CD4-positive, alpha-beta memory T cell (primary cell): ENCODE results near the gene IL6ST. TPM values are rescaled to one million over a fixed set of nuclear protein-coding genes. Genes with fewer than 3 reads are reported as not detected.
"Not testable (repeated sequence)": the region's sequence is repeated elsewhere in the genome, so short reads cannot be mapped to it uniquely, and the experiment has no call there.

Experiments
- CTCF ChIA-PET: fragments of 350-600 bp; sonication (Branson Sonifier 250); formaldehyde crosslinking; loops from one replicate; lab custom pipeline; 2021; ENCODE audit warnings: inconsistent platforms; ENCODE audit not compliant: partially characterized antibody; lab: Charles Lee
- POLR2A ChIA-PET: fragments of 350-600 bp; sonication (Branson Sonifier 250); formaldehyde crosslinking; loops from one replicate; lab custom pipeline; 2021; ENCODE audit not compliant: partially characterized antibody; lab: Charles Lee
- DNase-seq, 5 donors: peaks; one replicate each; pipeline versions ENCODE4 v3.0.0 to v3.0.0-alpha.2; 2020 to 2022; ENCODE audit warnings: mixed read lengths in 1 of 5
- H3K27ac ChIP-seq: one replicate; pipeline ENCODE4 v1.7.0; 2013; ENCODE audit warnings: low read depth, low read length
- H3K27me3 ChIP-seq: 2 replicates; pipeline ENCODE4 v1.7.0; 2013; ENCODE audit warnings: mild to moderate bottlenecking, low read length, moderate library complexity; ENCODE audit not compliant: insufficient read depth
- H3K36me3 ChIP-seq: 2 replicates; pipeline ENCODE4 v1.7.0; 2013; ENCODE audit warnings: mild to moderate bottlenecking, low read length, moderate library complexity; ENCODE audit not compliant: insufficient read depth
- H3K4me1 ChIP-seq: 2 replicates; pipeline ENCODE4 v1.7.0; 2013; ENCODE audit warnings: mild to moderate bottlenecking, low read length, moderate library complexity; ENCODE audit not compliant: insufficient read depth
- H3K4me3 ChIP-seq, 2 donors: one replicate each; pipeline ENCODE4 v1.7.0; 2013; ENCODE audit warnings: low read length in 2 of 2, mild to moderate bottlenecking in 1 of 2
- H3K9me3 ChIP-seq, 2 donors: one replicate each; pipeline ENCODE4 v1.7.0; 2013; ENCODE audit warnings: low read length in 2 of 2, control low read depth in 1 of 2; ENCODE audit not compliant: control insufficient read depth in 1 of 2
- H3K27ac Mint-ChIP-seq, 7 donors: one replicate each; pipeline ENCODE4 v1.8.0; 2020 to 2021; ENCODE audit warnings: mixed read lengths in 7 of 7, mild to moderate bottlenecking in 6 of 7, inconsistent platforms in 3 of 7, moderate library complexity in 3 of 7
- H3K27me3 Mint-ChIP-seq, 2 donors: one replicate each; pipeline ENCODE4 v1.8.0; 2020 to 2021; ENCODE audit warnings: mixed read lengths in 2 of 2
- H3K36me3 Mint-ChIP-seq, 2 donors: one replicate each; pipeline ENCODE4 v1.8.0; 2020 to 2021; ENCODE audit warnings: mixed read lengths in 2 of 2, inconsistent platforms in 1 of 2, mild to moderate bottlenecking in 1 of 2
- H3K4me1 Mint-ChIP-seq, 4 donors: one replicate each; pipeline ENCODE4 v1.8.0; 2020 to 2021; ENCODE audit warnings: mixed read lengths in 4 of 4, mild to moderate bottlenecking in 1 of 4
- H3K4me3 Mint-ChIP-seq, 8 donors: one replicate each; pipeline ENCODE4 v1.8.0; 2020 to 2021; ENCODE audit warnings: mixed read lengths in 8 of 8, mild to moderate bottlenecking in 7 of 8, moderate library complexity in 6 of 8, inconsistent platforms in 3 of 8
- H3K9me3 Mint-ChIP-seq, 8 donors: one replicate each; pipeline ENCODE4 v1.8.0; 2020 to 2021; ENCODE audit warnings: mixed read lengths in 8 of 8, mild to moderate bottlenecking in 5 of 8, inconsistent platforms in 3 of 8, moderate library complexity in 1 of 8
- intact Hi-C: fragments of 100-400 bp; cut with micrococcal nuclease; formaldehyde crosslinking; loops from one replicate; pipeline ENCODE4 v1.15.1; 2023
- polyA plus RNA-seq, 2 donors: library from polyadenylated mRNA; unstranded; fragments of 300-500 nt; fragmentation: Illumina TruSeq; gene quantifications; one replicate each; pipeline ENCODE4 v1.2.3, GENCODE V29; 2021
- total RNA-seq, 2 experiments: library from RNA; stranded (reverse); gene quantifications; one replicate each; pipeline ENCODE4 v1.2.3, GENCODE V29; 2021

IL6ST gene
- total and polyA plus RNA-seq, 4 experiments from 2014 or later = 26.3 to 180 (median 110) TPM

DNA sequence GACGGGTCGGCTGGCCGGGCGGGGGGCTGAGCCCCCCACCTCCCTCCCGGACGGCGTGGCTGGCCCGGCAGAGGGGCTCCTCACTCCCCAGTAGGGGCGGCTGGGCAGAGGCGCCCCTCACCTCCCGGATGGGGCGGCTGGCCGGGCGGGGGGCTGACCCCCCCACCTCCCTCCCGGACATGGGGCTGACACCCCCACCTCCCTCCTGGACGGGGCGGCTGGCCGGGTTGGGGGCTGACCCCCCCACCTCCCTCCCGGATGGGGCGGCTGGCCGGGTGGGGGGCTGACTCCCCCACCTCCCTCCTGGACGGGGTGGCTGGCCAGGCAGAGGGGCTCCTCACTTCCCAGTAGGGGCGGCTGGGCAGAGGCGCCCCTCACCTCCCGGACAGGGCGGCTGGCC lies 19.9 kb upstream of the IL6ST start:
- H3K36me3 ChIP-seq, H3K27ac Mint-ChIP-seq, DNase-seq, H3K4me3 Mint-ChIP-seq, H3K36me3 Mint-ChIP-seq, H3K9me3 ChIP-seq, POLR2A ChIA-PET, H3K4me3 ChIP-seq, CTCF ChIA-PET, H3K27ac ChIP-seq, H3K9me3 Mint-ChIP-seq, H3K27me3 Mint-ChIP-seq, intact Hi-C loops, H3K27me3 ChIP-seq: not testable (repeated sequence)
- H3K4me1 ChIP-seq = peaks cover 46% of the 10 kb centered on the region
- peaks cover 33 to 52% (median 37%) of the 10 kb centered on the region in 4 donors for H3K4me1 Mint-ChIP-seq

DNA sequence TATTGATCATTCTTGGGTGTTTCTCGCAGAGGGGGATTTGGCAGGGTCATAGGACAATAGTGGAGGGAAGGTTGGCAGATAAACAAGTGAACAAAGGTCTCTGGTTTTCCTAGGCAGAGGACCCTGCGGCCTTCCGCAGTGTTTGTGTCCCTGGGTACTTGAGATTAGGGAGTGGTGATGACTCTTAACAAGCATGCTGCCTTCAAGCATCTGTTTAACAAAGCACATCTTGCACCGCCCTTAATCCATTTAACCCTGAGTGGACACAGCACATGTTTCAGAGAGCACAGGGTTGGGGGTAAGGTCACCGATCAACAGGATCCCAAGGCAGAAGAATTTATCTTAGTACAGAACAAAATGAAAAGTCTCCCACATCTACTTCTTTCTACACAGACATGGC lies 19.2 kb upstream of the IL6ST start:
- H3K4me3 ChIP-seq, H3K4me3 Mint-ChIP-seq, H3K36me3 Mint-ChIP-seq, H3K27me3 ChIP-seq, DNase-seq, H3K27ac ChIP-seq, H3K9me3 Mint-ChIP-seq, H3K27me3 Mint-ChIP-seq, H3K9me3 ChIP-seq, POLR2A ChIA-PET, H3K36me3 ChIP-seq, CTCF ChIA-PET: not testable (repeated sequence)
- intact Hi-C loops = loop anchor here (2.0 kb wide), 1 partner anchor 37 kb away; no protein-coding TSS in a partner anchor
- peak overlapping the region in 1 of 7 donors; percentile 52 for H3K27ac Mint-ChIP-seq
- H3K4me1 Mint-ChIP-seq = peaks cover 26 to 48% (median 31%) of the 10 kb centered on the region in 4 donors
- peaks cover 39% of the 10 kb centered on the region for H3K4me1 ChIP-seq

DNA sequence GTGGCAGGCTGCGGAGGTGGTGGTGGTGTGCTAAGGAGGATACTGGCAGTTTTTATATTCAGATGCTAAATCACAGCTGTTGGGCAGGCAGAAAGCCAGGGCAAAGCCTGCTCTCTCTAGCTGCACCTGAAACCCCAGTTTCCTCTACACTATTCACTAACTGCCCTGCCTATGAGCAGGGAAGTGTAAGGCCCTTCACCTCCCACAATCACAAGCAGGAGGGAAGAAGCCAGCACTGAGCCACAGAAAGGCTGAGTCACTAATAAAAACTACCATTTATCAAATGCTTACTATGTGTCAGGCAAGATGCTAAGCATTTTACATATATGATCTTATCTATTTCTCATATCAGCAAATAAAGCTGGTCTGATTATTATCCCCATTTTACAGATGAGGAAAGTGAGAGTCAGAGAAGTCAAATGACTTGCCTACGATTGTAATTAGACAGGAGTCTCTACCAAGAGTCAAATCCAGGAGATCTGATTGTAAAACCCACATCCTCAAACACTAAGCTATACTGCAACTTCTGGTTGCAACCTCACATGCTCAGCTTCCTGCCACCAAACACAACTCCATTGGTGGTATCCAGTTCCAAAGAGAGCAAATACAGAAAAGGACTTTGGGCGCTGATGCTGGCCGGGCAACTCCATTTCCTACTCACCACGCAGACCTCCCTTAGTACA lies 17.7 kb upstream of the IL6ST start:
- Mint-ChIP-seq H3K27me3 (no peaks in the 10 kb centered on the region), H3K4me3 (peak overlapping the region; percentile 8 to 82 (median 57)), H3K27ac (peak overlapping the region; percentile 73 to 85 (median 83)), H3K9me3 (peaks cover 0 to 3% (median 0%) of the 10 kb centered on the region in 8 donors), H3K4me1 (peaks cover 25 to 50% (median 31%) of the 10 kb centered on the region in 4 donors), H3K36me3 (no peaks in the 10 kb centered on the region)
- intact Hi-C loops = loop anchor here (1.0 to 2.0 kb wide), 2 partner anchors 18 to 38 kb away; partner anchors contain the start of gene IL6ST
- POLR2A ChIA-PET = interaction anchor here (0.6 to 3.1 kb wide), 22 partner anchors 9 to 316 kb away, joined by 3 to 58 read pairs (median 5); partner anchors contain the start of gene IL6ST
- Histone ChIP-seq H3K4me3 (peak overlapping the region in 1 of 2 donors; percentile 20), H3K27ac (peak overlapping the region; percentile 12), H3K9me3 (no peaks in the 10 kb centered on the region), H3K27me3 (no peaks in the 10 kb centered on the region), H3K36me3 (no peaks in the 10 kb centered on the region), H3K4me1 (peaks cover 30% of the 10 kb centered on the region)
- CTCF ChIA-PET = interaction anchor here (0.7 to 2.6 kb wide), 6 partner anchors 10 to 190 kb away, joined by 3 to 9 read pairs (median 4); no protein-coding TSS in a partner anchor
- peak; percentile 59 to 77 (median 63) for DNase-seq

DNA sequence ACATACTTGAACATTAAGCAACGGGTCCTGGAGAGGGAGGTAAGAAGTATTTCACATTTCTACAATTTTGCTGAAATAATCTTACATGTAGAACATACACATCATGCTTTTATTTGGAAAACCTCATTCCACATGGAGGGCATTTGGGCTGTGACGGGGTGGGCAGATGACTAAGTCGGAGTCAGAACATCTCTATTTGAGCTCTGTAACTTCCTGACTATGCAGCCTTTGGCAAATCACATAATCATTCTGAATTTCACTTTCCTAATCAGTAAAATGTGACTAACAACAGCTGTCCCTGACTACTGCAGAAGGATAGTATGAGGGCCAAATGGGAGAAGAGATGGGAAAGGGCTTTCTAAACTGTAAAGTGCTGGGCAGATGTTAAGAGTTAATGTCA lies 17.1 kb upstream of the IL6ST start:
- H3K36me3 ChIP-seq = no peaks in the 10 kb centered on the region
- Mint-ChIP-seq H3K27me3 (no peaks in the 10 kb centered on the region), H3K9me3 (peaks cover 0 to 3% (median 0%) of the 10 kb centered on the region in 8 donors), H3K36me3 (no peaks in the 10 kb centered on the region), H3K4me3 (peak overlapping the region; percentile 8 to 82 (median 57)), H3K4me1 (peaks cover 25 to 51% (median 31%) of the 10 kb centered on the region in 4 donors), H3K27ac (peak overlapping the region; percentile 73 to 85 (median 83))
- POLR2A ChIA-PET = interaction anchor here (1.0 to 3.1 kb wide), 18 partner anchors 9 to 141 kb away, joined by 3 to 58 read pairs (median 6); partner anchors contain the start of gene IL6ST
- peak overlapping the region; percentile 12 for H3K27ac ChIP-seq
- peak overlapping the region in 1 of 2 donors; percentile 20 for H3K4me3 ChIP-seq
- CTCF ChIA-PET = interaction anchor here (1.3 to 2.6 kb wide), 5 partner anchors 9 to 190 kb away, joined by 3 to 9 read pairs (median 4); no protein-coding TSS in a partner anchor
- H3K4me1 ChIP-seq = peaks cover 31% of the 10 kb centered on the region
- no peak for DNase-seq
- intact Hi-C loops = loop anchor here (1.0 to 2.0 kb wide), 2 partner anchors 18 to 39 kb away; partner anchors contain the start of gene IL6ST
- no peaks in the 10 kb centered on the region for H3K27me3 ChIP-seq
- no peaks in the 10 kb centered on the region for H3K9me3 ChIP-seq

DNA sequence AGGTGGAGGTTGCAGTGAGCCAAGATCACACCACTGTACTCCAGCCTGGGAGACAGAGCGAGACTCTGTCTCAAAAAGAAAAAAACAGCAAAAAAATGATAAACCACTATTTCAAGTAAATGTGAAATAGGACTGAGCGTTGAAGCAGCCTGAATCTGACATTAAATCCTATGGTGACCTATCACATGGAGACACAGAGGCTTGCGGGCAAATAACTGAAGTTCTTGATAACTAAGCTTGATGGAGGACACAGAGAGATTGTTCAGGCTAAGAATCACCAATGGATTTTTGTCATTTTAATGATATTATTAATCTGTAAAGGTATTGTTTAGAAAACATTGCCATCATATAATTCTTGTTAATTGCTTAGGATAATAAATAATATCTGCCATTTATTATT lies 15.7 kb upstream of the IL6ST start:
- Mint-ChIP-seq H3K36me3 (no peaks in the 10 kb centered on the region), H3K9me3 (no peaks in the 10 kb centered on the region), H3K4me3 (no peak overlapping the region), H3K27ac (peak overlapping the region in 3 of 7 donors; percentile 37 to 81 (median 52)), H3K4me1 (peaks cover 30 to 60% (median 42%) of the 10 kb centered on the region in 4 donors), H3K27me3 (no peaks in the 10 kb centered on the region)
- Histone ChIP-seq H3K27ac (no peak overlapping the region), H3K4me1 (peaks cover 44% of the 10 kb centered on the region), H3K4me3 (no peak overlapping the region), H3K36me3 (no peaks in the 10 kb centered on the region), H3K9me3 (no peaks in the 10 kb centered on the region), H3K27me3 (no peaks in the 10 kb centered on the region)
- intact Hi-C loops = no loop called here
- no peak for DNase-seq
- ChIA-PET POLR2A (interaction anchor here (0.9 to 3.1 kb wide), 2 partner anchors 16 to 40 kb away, joined by 3 to 58 read pairs; partner anchors contain the start of gene IL6ST), CTCF (interaction anchor here (1.0 to 2.6 kb wide), 2 partner anchors 8 to 24 kb away, joined by 3 to 7 read pairs; no protein-coding TSS in a partner anchor)

DNA sequence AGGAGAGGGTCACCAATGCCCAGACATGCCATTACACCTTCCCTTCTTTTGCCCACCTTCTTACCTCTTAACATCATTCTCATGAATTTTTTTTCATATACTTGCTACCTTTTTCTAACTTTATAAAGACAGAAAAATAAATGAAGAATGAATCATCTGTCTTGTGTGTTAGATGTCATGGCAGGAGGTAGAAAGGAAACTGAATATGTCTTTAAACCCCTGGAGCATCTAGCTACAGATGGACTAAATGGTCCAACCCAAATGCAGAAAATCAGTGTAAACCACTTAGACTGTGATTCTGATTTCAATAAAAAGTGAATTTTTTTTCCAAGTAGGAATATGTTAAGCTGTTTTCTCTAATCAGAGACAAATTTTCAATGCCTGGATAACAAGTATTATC lies 11.8 kb upstream of the IL6ST start:
- ChIA-PET CTCF (no interaction called here), POLR2A (interaction anchor here (0.9 to 1.4 kb wide), 2 partner anchors 12 to 21 kb away, joined by 3 to 8 read pairs; partner anchors contain the start of gene IL6ST)
- H3K27ac Mint-ChIP-seq = peak overlapping the region in 1 of 7 donors; percentile 27
- Histone ChIP-seq H3K4me3 (no peak overlapping the region), H3K36me3 (no peaks in the 10 kb centered on the region), H3K4me1 (peaks cover 27% of the 10 kb centered on the region), H3K27ac (no peak overlapping the region), H3K9me3 (no peaks in the 10 kb centered on the region), H3K27me3 (no peaks in the 10 kb centered on the region)
- H3K27me3 Mint-ChIP-seq = no peaks in the 10 kb centered on the region
- DNase-seq = no peak
- peaks cover 20 to 44% (median 29%) of the 10 kb centered on the region in 4 donors for H3K4me1 Mint-ChIP-seq
- H3K36me3 Mint-ChIP-seq = peaks cover 0 to 1% of the 10 kb centered on the region in 2 donors
- H3K4me3 Mint-ChIP-seq = peak overlapping the region in 2 of 8 donors; percentile 23 to 58
- intact Hi-C loops = no loop called here
- H3K9me3 Mint-ChIP-seq = peaks cover 0 to 7% (median 2%) of the 10 kb centered on the region in 8 donors

DNA sequence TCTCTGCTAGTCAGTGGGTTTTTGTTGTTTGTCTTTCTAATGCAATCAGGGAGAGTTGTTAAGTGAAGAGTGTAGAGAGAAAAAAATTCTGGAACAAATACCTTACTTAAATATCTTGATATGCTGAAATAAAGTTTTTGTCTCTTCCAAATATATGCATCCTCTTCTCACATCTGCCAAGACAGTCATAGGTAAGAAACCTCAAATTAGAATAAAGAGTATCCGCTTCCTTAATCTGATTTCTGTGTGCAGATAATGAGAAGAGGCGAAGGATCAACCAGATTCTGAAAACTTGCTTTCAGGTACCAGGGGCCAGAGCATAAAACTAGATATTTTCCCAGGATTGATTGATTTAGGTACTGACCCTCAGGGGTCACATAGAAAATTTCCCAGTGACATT lies 11.3 kb upstream of the IL6ST start:
- intact Hi-C loops = no loop called here
- no peaks in the 10 kb centered on the region for H3K36me3 ChIP-seq
- H3K4me3 ChIP-seq = no peak overlapping the region
- ChIA-PET POLR2A (interaction anchor here (0.9 to 1.4 kb wide), 3 partner anchors 12 to 149 kb away, joined by 3 to 8 read pairs (median 4); partner anchors contain the start of gene IL6ST), CTCF (no interaction called here)
- H3K27me3 Mint-ChIP-seq = no peaks in the 10 kb centered on the region
- H3K9me3 Mint-ChIP-seq = peaks cover 0 to 7% (median 2%) of the 10 kb centered on the region in 8 donors
- no peak overlapping the region for H3K27ac ChIP-seq
- H3K4me1 Mint-ChIP-seq = peaks cover 19 to 40% (median 26%) of the 10 kb centered on the region in 4 donors
- peak overlapping the region in 4 of 7 donors; percentile 17 to 46 (median 26) for H3K27ac Mint-ChIP-seq
- peak overlapping the region in 5 of 8 donors; percentile 23 to 58 (median 37) for H3K4me3 Mint-ChIP-seq
- H3K27me3 ChIP-seq = no peaks in the 10 kb centered on the region
- peak in 1 of 5 donors; percentile 23 for DNase-seq
- peaks cover 22% of the 10 kb centered on the region for H3K4me1 ChIP-seq
- H3K36me3 Mint-ChIP-seq = peaks cover 0 to 1% of the 10 kb centered on the region in 2 donors
- H3K9me3 ChIP-seq = no peaks in the 10 kb centered on the region
